DND-41 (cell line): ENCODE results near the gene HMG20A.

ENCODE experiments used
- CTCF ChIP-seq: IDR thresholded peaks from 2 replicates; pipeline ENCODE4 v1.5.1; 2012; ENCODE audit warnings: borderline replicate concordance, low read length, moderate library complexity, mild to moderate bottlenecking; ENCODE audit not compliant: poor library complexity, severe bottlenecking; ENCODE audit errors: extremely low read depth
- EZH2 ChIP-seq: IDR thresholded peaks from 3 replicates; pipeline ENCODE4 v1.6.1; 2012; ENCODE audit warnings: borderline replicate concordance, low read depth, mild to moderate bottlenecking, moderate library complexity, low read length, inconsistent platforms; ENCODE audit not compliant: severe bottlenecking

- TF ChIP-seq CTCF = no peak
- TF ChIP-seq EZH2 = no peak
Measured at GRCh38 chr15:77426377-77426776, 5.7 kb downstream of the HMG20A start.
